Measurements from ENCODE around the gene HMG20B. TPM values are rescaled to one million over a fixed set of nuclear protein-coding genes. Genes with fewer than 3 reads are reported as not detected.
"Not testable (repeated sequence)": the region's sequence is repeated elsewhere in the genome, so short reads cannot be mapped to it uniquely, and the experiment has no call there.

Gene HMG20B
- total and polyA plus RNA-seq, 4 donors, result 25.7 to 87.6 (median 68.1) TPM

- not testable (repeated sequence) for H3K9me3 ChIP-seq (ENCODE audit: control insufficient read depth, insufficient read depth, low read length); H3K4me1 ChIP-seq (ENCODE audit: control insufficient read depth, insufficient read depth, low read length); H3K4me3 ChIP-seq (ENCODE audit: low read depth, low read length); DNase-seq (ENCODE audit: low read depth in 4 of 6, low spot score in 6 of 6); H3K27me3 ChIP-seq (ENCODE audit: control insufficient read depth, insufficient read depth, low read length); H3K27ac ChIP-seq (ENCODE audit: low read depth, low read length)
- H3K36me3 ChIP-seq (ENCODE audit: control insufficient read depth, insufficient read depth, low read length), result peaks cover 93% of the 10 kb centered on the region
- WGBS (ENCODE audit: insufficient coverage), result 97% methylated on average over 7 of the region's 7 CpGs
Measured at GRCh38 chr19:3529299-3529698, 43.4 kb upstream of the HMG20B start.

DNA sequence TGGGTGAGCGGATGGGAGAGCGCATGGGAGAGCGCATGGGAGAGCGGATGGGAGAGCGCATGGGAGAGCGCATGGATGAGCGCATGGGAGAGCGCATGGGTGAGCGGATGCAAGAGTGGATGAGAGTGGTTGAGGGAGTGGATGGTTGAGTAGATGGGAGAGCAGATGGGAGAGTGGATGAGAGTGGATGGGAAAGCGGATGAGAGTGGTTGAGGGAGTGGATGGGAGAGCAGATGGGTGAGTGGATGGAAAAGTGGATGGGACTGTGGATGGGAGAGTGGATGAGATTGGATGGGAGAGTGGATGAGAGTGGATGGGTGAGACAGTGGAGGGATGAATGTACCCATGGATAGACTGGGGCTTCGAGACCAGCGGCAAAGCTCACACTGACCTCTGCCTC, 42.4 kb upstream of the HMG20B start:
- H3K27me3 ChIP-seq (ENCODE audit: control insufficient read depth, insufficient read depth, low read length), result no peaks in the 10 kb centered on the region
- H3K36me3 ChIP-seq (ENCODE audit: control insufficient read depth, insufficient read depth, low read length), result peaks cover 94% of the 10 kb centered on the region
- H3K4me1 ChIP-seq (ENCODE audit: control insufficient read depth, insufficient read depth, low read length), result no peaks in the 10 kb centered on the region
- H3K4me3 ChIP-seq (ENCODE audit: low read depth, low read length), result no peak overlapping the region
- no peak overlapping the region for H3K27ac ChIP-seq (ENCODE audit: low read depth, low read length)
- WGBS (ENCODE audit: insufficient coverage), result 97% methylated on average over 12 of the region's 12 CpGs
- DNase-seq (ENCODE audit: low read depth in 4 of 6, low spot score in 6 of 6), result no peak
- H3K9me3 ChIP-seq (ENCODE audit: control insufficient read depth, insufficient read depth, low read length), result no peaks in the 10 kb centered on the region

DNA sequence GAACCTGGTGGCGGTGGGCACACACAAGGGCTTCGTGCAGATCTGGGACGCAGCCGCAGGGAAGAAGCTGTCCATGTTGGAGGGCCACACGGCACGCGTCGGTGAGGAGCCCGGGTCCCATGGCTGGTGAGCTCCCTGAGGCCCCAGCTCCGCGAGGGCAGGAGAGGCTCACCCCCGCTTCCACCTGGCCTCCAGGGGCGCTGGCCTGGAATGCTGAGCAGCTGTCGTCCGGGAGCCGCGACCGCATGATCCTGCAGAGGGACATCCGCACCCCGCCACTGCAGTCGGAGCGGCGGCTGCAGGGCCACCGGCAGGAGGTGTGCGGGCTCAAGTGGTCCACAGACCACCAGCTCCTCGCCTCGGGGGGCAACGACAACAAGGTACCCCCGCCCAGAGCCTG, 41.0 kb upstream of the HMG20B start:
- 91% methylated on average over 29 of the region's 29 CpGs for WGBS (ENCODE audit: insufficient coverage)
- peaks cover 9% of the 10 kb centered on the region for H3K4me1 ChIP-seq (ENCODE audit: control insufficient read depth, insufficient read depth, low read length)
- H3K4me3 ChIP-seq (ENCODE audit: low read depth, low read length), result no peak overlapping the region
- no peaks in the 10 kb centered on the region for H3K9me3 ChIP-seq (ENCODE audit: control insufficient read depth, insufficient read depth, low read length)
- no peaks in the 10 kb centered on the region for H3K27me3 ChIP-seq (ENCODE audit: control insufficient read depth, insufficient read depth, low read length)
- no peak for DNase-seq (ENCODE audit: low read depth in 4 of 6, low spot score in 6 of 6)
- no peak overlapping the region for H3K27ac ChIP-seq (ENCODE audit: low read depth, low read length)
- H3K36me3 ChIP-seq (ENCODE audit: control insufficient read depth, insufficient read depth, low read length), result peaks cover 94% of the 10 kb centered on the region

DNA sequence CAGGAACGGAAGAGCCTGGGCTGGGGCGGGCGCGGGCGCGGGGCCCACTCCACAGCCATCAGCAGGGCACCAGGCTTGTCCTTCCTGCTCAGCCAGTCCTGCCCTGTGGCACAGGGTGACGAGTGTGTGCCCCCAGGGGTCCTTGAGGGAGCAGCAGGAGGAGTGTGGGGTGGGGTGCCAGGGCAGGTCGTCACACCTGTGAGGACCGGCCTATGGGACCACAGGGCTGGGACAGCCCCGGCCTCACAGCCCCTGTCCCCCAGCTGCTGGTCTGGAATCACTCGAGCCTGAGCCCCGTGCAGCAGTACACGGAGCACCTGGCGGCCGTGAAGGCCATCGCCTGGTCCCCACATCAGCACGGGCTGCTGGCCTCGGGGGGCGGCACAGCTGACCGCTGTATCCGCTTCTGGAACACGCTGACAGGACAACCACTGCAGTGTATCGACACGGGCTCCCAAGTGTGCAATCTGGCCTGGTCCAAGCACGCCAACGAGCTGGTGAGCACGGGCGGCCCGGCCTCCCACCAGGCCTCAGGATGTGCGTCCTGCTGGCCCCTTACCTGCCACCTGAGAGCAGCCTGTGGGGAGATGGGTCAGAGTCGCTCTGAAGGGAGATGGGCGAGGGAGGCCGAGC, 40.5 kb upstream of the HMG20B start:
- no peaks in the 10 kb centered on the region for H3K27me3 ChIP-seq (ENCODE audit: control insufficient read depth, insufficient read depth, low read length)
- DNase-seq (ENCODE audit: low read depth in 4 of 6, low spot score in 6 of 6), result no peak
- H3K4me1 ChIP-seq (ENCODE audit: control insufficient read depth, insufficient read depth, low read length), result peaks cover 13% of the 10 kb centered on the region
- no peak overlapping the region for H3K27ac ChIP-seq (ENCODE audit: low read depth, low read length)
- H3K9me3 ChIP-seq (ENCODE audit: control insufficient read depth, insufficient read depth, low read length), result no peaks in the 10 kb centered on the region
- 95% methylated on average over 30 of the region's 33 CpGs for WGBS (ENCODE audit: insufficient coverage)
- no peak overlapping the region for H3K4me3 ChIP-seq (ENCODE audit: low read depth, low read length)
- peaks cover 94% of the 10 kb centered on the region for H3K36me3 ChIP-seq (ENCODE audit: control insufficient read depth, insufficient read depth, low read length)

GRCh38 chr19:3533033-3533432, 39.7 kb upstream of the HMG20B start:
- Histone ChIP-seq H3K27me3 (ENCODE audit: control insufficient read depth, insufficient read depth, low read length) (no peaks in the 10 kb centered on the region), H3K4me1 (ENCODE audit: control insufficient read depth, insufficient read depth, low read length) (peaks cover 20% of the 10 kb centered on the region), H3K27ac (ENCODE audit: low read depth, low read length) (no peak overlapping the region), H3K4me3 (ENCODE audit: low read depth, low read length) (no peak overlapping the region), H3K36me3 (ENCODE audit: control insufficient read depth, insufficient read depth, low read length) (peaks cover 94% of the 10 kb centered on the region), H3K9me3 (ENCODE audit: control insufficient read depth, insufficient read depth, low read length) (no peaks in the 10 kb centered on the region)
- WGBS (ENCODE audit: insufficient coverage), result 90% methylated on average over 16 of the region's 17 CpGs
- no peak for DNase-seq (ENCODE audit: low read depth in 4 of 6, low spot score in 6 of 6)

DNA sequence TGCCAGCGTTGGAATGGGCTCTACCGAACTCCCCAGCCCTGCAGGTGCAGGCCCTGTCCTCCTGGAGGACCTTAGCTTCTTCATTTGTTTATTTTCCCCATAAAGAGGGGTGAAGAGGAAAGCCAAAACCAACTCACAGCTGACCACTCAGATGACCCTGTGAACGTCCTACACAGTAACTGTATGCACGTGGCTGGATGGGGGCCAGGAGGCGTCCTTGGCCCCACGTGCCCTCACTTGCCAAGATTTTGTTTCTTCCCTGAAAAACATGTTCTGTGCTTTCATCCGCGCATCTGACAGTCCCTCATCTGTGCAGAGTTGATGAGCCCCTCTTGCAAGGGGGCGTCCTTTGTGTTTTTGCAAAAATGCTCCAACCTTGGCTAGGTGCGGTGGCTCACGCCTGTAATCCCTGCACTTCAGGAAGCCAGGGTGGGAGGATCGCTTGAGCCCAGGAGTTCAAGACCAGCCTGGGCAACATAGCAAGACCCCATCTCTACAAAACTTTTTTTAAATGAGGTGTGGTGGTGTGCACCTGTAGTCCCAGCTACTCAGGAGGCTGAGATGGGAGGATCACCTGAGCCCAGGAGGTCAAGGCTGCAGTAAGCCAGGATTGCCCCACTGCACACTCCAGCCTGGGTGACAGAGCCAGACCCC, 39.1 kb upstream of the HMG20B start:
- no peak for DNase-seq (ENCODE audit: low read depth in 4 of 6, low spot score in 6 of 6)
- no peaks in the 10 kb centered on the region for H3K9me3 ChIP-seq (ENCODE audit: control insufficient read depth, insufficient read depth, low read length)
- H3K4me3 ChIP-seq (ENCODE audit: low read depth, low read length), result no peak overlapping the region
- peaks cover 94% of the 10 kb centered on the region for H3K36me3 ChIP-seq (ENCODE audit: control insufficient read depth, insufficient read depth, low read length)
- H3K4me1 ChIP-seq (ENCODE audit: control insufficient read depth, insufficient read depth, low read length), result peaks cover 25% of the 10 kb centered on the region
- WGBS (ENCODE audit: insufficient coverage), result 93% methylated on average over 8 of the region's 12 CpGs
- H3K27me3 ChIP-seq (ENCODE audit: control insufficient read depth, insufficient read depth, low read length), result no peaks in the 10 kb centered on the region
- no peak overlapping the region for H3K27ac ChIP-seq (ENCODE audit: low read depth, low read length)

DNA sequence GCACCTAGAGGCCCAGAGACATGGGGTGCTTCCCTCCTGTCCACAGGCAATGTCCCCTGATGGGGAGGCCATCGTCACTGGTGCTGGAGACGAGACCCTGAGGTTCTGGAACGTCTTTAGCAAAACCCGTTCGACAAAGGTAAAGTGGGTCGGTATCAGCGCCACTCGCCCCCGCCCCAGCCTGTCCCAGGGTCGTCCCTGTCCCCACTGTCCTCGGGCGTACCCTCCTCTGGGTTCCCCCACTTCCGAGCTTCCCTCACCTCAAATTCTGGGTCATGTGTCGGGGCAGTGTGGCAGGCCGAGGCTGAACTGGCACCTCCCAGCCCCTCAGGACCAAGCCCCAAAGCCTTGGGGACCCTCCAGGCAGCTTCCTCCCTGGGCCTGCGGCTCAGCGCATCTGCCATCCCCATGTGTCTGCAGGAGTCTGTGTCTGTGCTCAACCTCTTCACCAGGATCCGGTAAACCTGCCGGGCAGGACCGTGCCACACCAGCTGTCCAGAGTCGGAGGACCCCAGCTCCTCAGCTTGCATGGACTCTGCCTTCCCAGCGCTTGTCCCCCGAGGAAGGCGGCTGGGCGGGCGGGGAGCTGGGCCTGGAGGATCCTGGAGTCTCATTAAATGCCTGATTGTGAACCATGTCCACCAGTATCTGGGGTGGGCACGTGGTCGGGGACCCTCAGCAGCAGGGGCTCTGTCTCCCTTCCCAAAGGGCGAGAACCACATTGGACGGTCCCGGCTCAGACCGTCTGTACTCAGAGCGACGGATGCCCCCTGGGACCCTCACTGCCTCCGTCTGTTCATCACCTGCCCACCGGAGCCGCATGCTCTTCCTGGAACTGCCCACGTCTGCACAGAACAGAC, 38.1 kb upstream of the HMG20B start:
- WGBS (ENCODE audit: insufficient coverage), result 92% methylated on average over 36 of the region's 38 CpGs
- H3K4me3 ChIP-seq (ENCODE audit: low read depth, low read length), result no peak overlapping the region
- H3K36me3 ChIP-seq (ENCODE audit: control insufficient read depth, insufficient read depth, low read length), result peaks cover 98% of the 10 kb centered on the region
- H3K4me1 ChIP-seq (ENCODE audit: control insufficient read depth, insufficient read depth, low read length), result peaks cover 32% of the 10 kb centered on the region
- DNase-seq (ENCODE audit: low read depth in 4 of 6, low spot score in 6 of 6), result no peak
- H3K27ac ChIP-seq (ENCODE audit: low read depth, low read length), result no peak overlapping the region
- H3K27me3 ChIP-seq (ENCODE audit: control insufficient read depth, insufficient read depth, low read length), result no peaks in the 10 kb centered on the region
- H3K9me3 ChIP-seq (ENCODE audit: control insufficient read depth, insufficient read depth, low read length), result no peaks in the 10 kb centered on the region

DNA sequence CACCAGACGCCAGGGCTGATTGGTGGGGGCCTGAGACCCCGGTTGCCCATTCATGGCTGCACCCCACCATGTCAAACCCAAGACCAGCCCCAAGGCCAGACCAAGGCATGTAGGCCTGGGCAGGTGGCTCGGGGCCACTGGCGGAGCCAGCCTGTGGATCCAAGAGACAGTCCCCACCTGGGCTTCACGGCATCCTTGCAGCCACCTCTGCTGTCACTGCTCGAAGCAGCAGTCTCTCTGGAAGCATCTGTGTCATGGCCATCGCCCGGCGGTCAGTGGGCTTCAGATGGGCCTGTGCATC, 37.6 kb upstream of the HMG20B start:
- no peak overlapping the region for H3K27ac ChIP-seq (ENCODE audit: low read depth, low read length)
- H3K4me1 ChIP-seq (ENCODE audit: control insufficient read depth, insufficient read depth, low read length), result peaks cover 32% of the 10 kb centered on the region
- H3K9me3 ChIP-seq (ENCODE audit: control insufficient read depth, insufficient read depth, low read length), result no peaks in the 10 kb centered on the region
- no peaks in the 10 kb centered on the region for H3K27me3 ChIP-seq (ENCODE audit: control insufficient read depth, insufficient read depth, low read length)
- peaks cover 100% of the 10 kb centered on the region for H3K36me3 ChIP-seq (ENCODE audit: control insufficient read depth, insufficient read depth, low read length)
- 95% methylated on average over 9 of the region's 9 CpGs for WGBS (ENCODE audit: insufficient coverage)
- DNase-seq (ENCODE audit: low read depth in 4 of 6, low spot score in 6 of 6), result no peak
- no peak overlapping the region for H3K4me3 ChIP-seq (ENCODE audit: low read depth, low read length)

GRCh38 chr19:3535563-3535965, 37.2 kb upstream of the HMG20B start:
- H3K36me3 ChIP-seq (ENCODE audit: control insufficient read depth, insufficient read depth, low read length), result peaks cover 96% of the 10 kb centered on the region

More at GRCh38 chr19:3535563-3535965, 37.2 kb upstream of the HMG20B start:
- DNase-seq (ENCODE audit: low read depth in 4 of 6, low spot score in 6 of 6), result no peak
- no peak overlapping the region for H3K4me3 ChIP-seq (ENCODE audit: low read depth, low read length)
- H3K27me3 ChIP-seq (ENCODE audit: control insufficient read depth, insufficient read depth, low read length), result no peaks in the 10 kb centered on the region
- H3K27ac ChIP-seq (ENCODE audit: low read depth, low read length), result no peak overlapping the region
- H3K4me1 ChIP-seq (ENCODE audit: control insufficient read depth, insufficient read depth, low read length), result peaks cover 32% of the 10 kb centered on the region
- no peaks in the 10 kb centered on the region for H3K9me3 ChIP-seq (ENCODE audit: control insufficient read depth, insufficient read depth, low read length)
- WGBS (ENCODE audit: insufficient coverage), result 97% methylated on average over 11 of the region's 14 CpGs

All from spinal cord (tissue), 10 donors.